LoVo (cell line): ENCODE measurements around the gene TMEM115.
"Not testable (repeated sequence)": the region's sequence is repeated elsewhere in the genome, so short reads cannot be mapped to it uniquely, and the experiment has no call there.

ENCODE experiments used
- DNase-seq: peaks from one replicate; pipeline ENCODE4 v3.0.0-alpha.2; 2016; ENCODE audit warnings: low spot score

The TMEM115 gene

GRCh38 chr3:50316657-50317242 is 42.6 kb downstream of the TMEM115 start:
- DNase-seq, result peak; percentile 88

GRCh38 chr3:50314816-50315215 is 44.5 kb downstream of the TMEM115 start:
- DNase-seq, result no peak

GRCh38 chr3:50314342-50314741 is 45.0 kb downstream of the TMEM115 start:
- no peak for DNase-seq

GRCh38 chr3:50312041-50312440 is 47.3 kb downstream of the TMEM115 start:
- DNase-seq, result not testable (repeated sequence)
